ENCODE data around the gene PCSK7.
"Not testable (repeated sequence)": the region's sequence is repeated elsewhere in the genome, so short reads cannot be mapped to it uniquely, and the experiment has no call there.

Gene PCSK7

GRCh38 chr11:117269856-117270255 lies 38.0 kb upstream of the PCSK7 start (continued):
- no peak for TF ChIP-seq ZNF292 (tag by site-specific recombination; IDR thresholded peaks at IDR 0.05; ENCODE audit: borderline replicate concordance, low read depth)
- TF ChIP-seq ZSCAN16 (tag by site-specific recombination; IDR thresholded peaks at IDR 0.05): no peak
- no peak for TF ChIP-seq ZNF350 (tag by site-specific recombination; IDR thresholded peaks at IDR 0.05)
- no peak for TF ChIP-seq ZNF140 (tag by site-specific recombination; IDR thresholded peaks at IDR 0.05)

GRCh38 chr11:117265745-117266144 lies 33.9 kb upstream of the PCSK7 start:
- Histone ChIP-seq H3K4me3 (ENCODE audit: low read depth, low read length) (no peak overlapping the region), H3K36me3 (ENCODE audit: control insufficient read depth in 2 of 2, insufficient read depth in 1 of 2, low read length in 2 of 2) (peaks cover 3 to 8% of the 10 kb centered on the region in 2 experiments; a peak in 2 of 3 replicates), H3K4me1 (ENCODE audit: control insufficient read depth, insufficient read depth, low read length) (no peaks in the 10 kb centered on the region), H3K27ac (ENCODE audit: extremely low read depth, low read depth, low read length) (no peak overlapping the region), H3K9me3 (ENCODE audit: control insufficient read depth, insufficient read depth, low read depth, low read length) (no peaks in the 10 kb centered on the region)
- TF ChIP-seq ZNF394 (tag by site-specific recombination; IDR thresholded peaks at IDR 0.05; ENCODE audit: borderline replicate concordance) (no peak), ZNF266 (tag by site-specific recombination; IDR thresholded peaks at IDR 0.05; ENCODE audit: low read depth) (no peak), SETDB1 (IDR thresholded peaks at IDR 0.05; ENCODE audit: insufficient read length, low read length) (no peak), ZNF488 (tag by site-specific recombination; IDR thresholded peaks at IDR 0.05) (no peak), KLF17 (tag by site-specific recombination; IDR thresholded peaks at IDR 0.05) (no peak), ZFP41 (tag by site-specific recombination; IDR thresholded peaks at IDR 0.05; ENCODE audit: borderline replicate concordance) (no peak), PATZ1 (tag by site-specific recombination; IDR thresholded peaks at IDR 0.05) (no peak), ZNF626 (tag by site-specific recombination; IDR thresholded peaks at IDR 0.05) (no peak)
- POLR2A ChIA-PET: no interaction called here
- CTCF ChIA-PET: no interaction called here

- peaks cover 6 to 15% of the 10 kb centered on the region in 2 experiments; a peak in 2 of 3 replicates for H3K36me3 ChIP-seq (ENCODE audit: control insufficient read depth in 2 of 2, insufficient read depth in 1 of 2, low read length in 2 of 2)
- H3K4me1 ChIP-seq (ENCODE audit: control insufficient read depth, insufficient read depth, low read length); POLR2A ChIA-PET; H3K27ac ChIP-seq (ENCODE audit: extremely low read depth, low read depth, low read length); H3K9me3 ChIP-seq (ENCODE audit: control insufficient read depth, insufficient read depth, low read depth, low read length); H3K4me3 ChIP-seq (ENCODE audit: low read depth, low read length): not testable (repeated sequence)
- CTCF ChIA-PET: interaction anchor here (0.6 kb wide), 1 partner anchor 568 kb away, joined by 3 read pairs; no protein-coding TSS in a partner anchor
Observed at GRCh38 chr11:117264624-117265323, 32.9 kb upstream of the PCSK7 start.

GRCh38 chr11:117259417-117259816 lies 27.5 kb upstream of the PCSK7 start:
- POLR2A ChIA-PET: no interaction called here
- Histone ChIP-seq H3K27ac (ENCODE audit: extremely low read depth, low read depth, low read length) (no peak overlapping the region), H3K4me3 (ENCODE audit: low read depth, low read length) (no peak overlapping the region), H3K9me3 (ENCODE audit: control insufficient read depth, insufficient read depth, low read depth, low read length) (no peaks in the 10 kb centered on the region), H3K36me3 (ENCODE audit: control insufficient read depth in 2 of 2, insufficient read depth in 1 of 2, low read length in 2 of 2) (peaks cover 9 to 21% of the 10 kb centered on the region in 2 experiments; a peak in 2 of 3 replicates), H3K4me1 (ENCODE audit: control insufficient read depth, insufficient read depth, low read length) (no peaks in the 10 kb centered on the region)
- TF ChIP-seq ZNF76 (tag by site-specific recombination; IDR thresholded peaks at IDR 0.05; ENCODE audit: borderline replicate concordance, low read depth) (no peak), ZNF830 (tag by site-specific recombination; IDR thresholded peaks at IDR 0.05; ENCODE audit: low read depth) (no peak), ZEB2 (tag by site-specific recombination; IDR thresholded peaks at IDR 0.05) (no peak), FEZF1 (tag by site-specific recombination; IDR thresholded peaks at IDR 0.05) (no peak), ZNF658 (tag by site-specific recombination; IDR thresholded peaks at IDR 0.05) (no peak), ZXDB (tag by site-specific recombination; IDR thresholded peaks at IDR 0.05) (no peak), ZNF426 (tag by site-specific recombination; IDR thresholded peaks at IDR 0.05) (no peak), ZNF529 (tag by site-specific recombination; IDR thresholded peaks at IDR 0.05; ENCODE audit: insufficient replicate concordance) (no peak)
- CTCF ChIA-PET: no interaction called here

Measured in HEK293 (cell line).